Activated naive CD4-positive, alpha-beta T cell treated with anti-CD3 and anti-CD28 coated beads, Interleukin-2, amount 10 ng/mL, durations not matched to agents 5 hours and 36 hours (primary cell): ENCODE results near the gene ZBTB48. TPM values are rescaled to one million over a fixed set of nuclear protein-coding genes. Genes with fewer than 3 reads are reported as not detected.

ENCODE experiments used
- total RNA-seq, 2 experiments: library from RNA; stranded (reverse); gene quantifications; one replicate each; pipeline ENCODE4 v1.2.3, GENCODE V29; 2021

The ZBTB48 gene
- 10 to 100 TPM; 34.3 to 39.2 TPM for total RNA-seq

GRCh38 chr1:6579374-6580118 lies at the start of gene ZBTB48:
TSS of gene ZBTB48 (plus strand) at chr1:6579994. CDS start at chr1:6580610, 616 bp downstream.

GRCh38 chr1:6554031-6554906 lies 25.5 kb upstream of the ZBTB48 start, which contains the start of gene NOL9:
TSS of gene NOL9 (minus strand) at chr1:6554513. CDS start at chr1:6554502, 11 bp downstream.

GRCh38 chr1:6554907-6555778 lies 24.7 kb upstream of the ZBTB48 start, which contains the start of gene TAS1R1:
TSS of gene TAS1R1 (plus strand) at chr1:6555307. CDS start at chr1:6555374, 67 bp downstream.

DNA sequence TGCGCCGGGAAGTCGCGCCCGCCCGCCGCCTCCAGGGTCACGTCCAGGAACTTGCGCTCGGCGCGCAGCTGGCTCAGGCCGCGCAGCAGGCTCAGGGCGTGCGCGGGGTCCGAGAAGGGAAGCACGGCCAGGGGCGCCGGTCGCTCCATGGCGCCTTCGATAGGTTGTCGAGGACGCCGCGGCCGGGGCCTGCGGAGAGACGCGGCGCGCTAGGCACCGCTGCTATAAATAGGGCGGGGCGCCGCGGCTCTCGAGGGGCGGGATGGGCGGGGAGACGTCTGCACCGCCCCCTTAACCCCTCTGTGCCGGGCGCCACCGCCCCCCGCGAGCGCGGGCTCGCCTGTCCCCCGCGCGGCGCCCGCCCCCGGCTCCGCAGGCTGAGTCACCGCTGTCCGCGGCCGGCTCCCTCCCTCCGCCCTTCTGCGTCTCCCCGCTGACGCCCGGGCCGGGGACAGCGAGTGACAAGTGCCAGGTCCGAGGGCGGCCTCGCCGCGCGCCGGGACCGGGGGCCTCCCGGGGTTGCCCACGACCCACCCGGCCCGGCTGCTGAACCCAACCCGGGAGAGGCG lies 23.0 kb downstream of the ZBTB48 start, which contains the start of gene KLHL21:
KLHL21 (minus strand) TSS at position 201 of the 569 bp plus-strand sequence; CDS start at position 149, 52 bp downstream.

GRCh38 chr1:6613361-6614018 lies 33.7 kb downstream of the ZBTB48 start, which contains the start of gene PHF13:
TSS of gene PHF13 (plus strand) at chr1:6613731. CDS start at chr1:6614067, 336 bp downstream.

GRCh38 chr1:6624710-6625583 lies 45.2 kb downstream of the ZBTB48 start, which contains the start of gene THAP3:
TSS of gene THAP3 (plus strand) at chr1:6624868. CDS start at chr1:6625219, 351 bp downstream.

Other genes with a start within 250 kb of the ZBTB48 start
- 10 to 100 TPM; 51.0 to 52.9 TPM for gene ACOT7, start 186.2 kb upstream of the ZBTB48 start, total RNA-seq
- under 1 TPM; 0.12 to 0.35 TPM for gene HES2, start 160.1 kb upstream of the ZBTB48 start, total RNA-seq
- 1 to 10 TPM; 1.2 to 1.4 TPM for gene ESPN, start 155.2 kb upstream of the ZBTB48 start, total RNA-seq
- gene TNFRSF25, start 113.8 kb upstream of the ZBTB48 start, total RNA-seq = 100 to 1,000 TPM; 121 to 122 TPM
- 1 to 10 TPM; 3.6 to 4.1 TPM for gene PLEKHG5, start 88.3 kb upstream of the ZBTB48 start, total RNA-seq
- gene NOL9, start 25.5 kb upstream of the ZBTB48 start, total RNA-seq = 10 to 100 TPM; 49.0 to 51.9 TPM
- not detected for gene TAS1R1, start 24.7 kb upstream of the ZBTB48 start, total RNA-seq
- 10 to 100 TPM; 24.5 to 25.4 TPM for gene KLHL21, start 22.9 kb downstream of the ZBTB48 start, total RNA-seq
- 10 to 100 TPM; 14.5 to 15.0 TPM for gene PHF13, start 33.7 kb downstream of the ZBTB48 start, total RNA-seq
- 10 to 100 TPM; 17.1 to 19.2 TPM for gene THAP3, start 44.9 kb downstream of the ZBTB48 start, total RNA-seq
- 10 to 100 TPM; 38.2 to 40.1 TPM for gene DNAJC11, start 121.8 kb downstream of the ZBTB48 start, total RNA-seq
- gene CAMTA1, start 205.5 kb downstream of the ZBTB48 start, total RNA-seq = 10 to 100 TPM; 40.5 to 42.3 TPM